SU-DHL-6 (cell line): ENCODE results near the gene GALNT12.

ENCODE experiments used
- H2AFZ ChIP-seq: fragments of 200-600 bp; sonication (generic); 2 replicates; pipeline ENCODE4 v1.6.1; 2014; ENCODE audit warnings: low read depth, mild to moderate bottlenecking, moderate library complexity, mixed read lengths, antibody characterized with exemption, low read length; ENCODE audit not compliant: severe bottlenecking
- H3F3A ChIP-seq: fragments of 200-600 bp; shearing (Covaris generic); 2 replicates; pipeline ENCODE4 v1.6.0; 2016; ENCODE audit warnings: antibody characterized with exemption, mild to moderate bottlenecking; ENCODE audit not compliant: insufficient read depth
- H3K27ac ChIP-seq: fragments of 200-600 bp; sonication (generic); 2 replicates; pipeline ENCODE4 v1.5.1; 2016; ENCODE audit warnings: low read depth, mild to moderate bottlenecking, low read length, moderate library complexity, mixed read lengths
- H3K27me3 ChIP-seq: fragments of 200-600 bp; sonication (generic), shearing (Covaris generic); 2 replicates; pipeline ENCODE4 v1.6.0; 2014; ENCODE audit warnings: mild to moderate bottlenecking, low read length
- H3K36me3 ChIP-seq: fragments of 200-600 bp; sonication (generic); 2 replicates; pipeline ENCODE4 v1.6.1; 2014; ENCODE audit warnings: mild to moderate bottlenecking, low read length, mixed read lengths
- H3K4me2 ChIP-seq: fragments of 300-600, 200-600 bp; shearing (Covaris generic), sonication (generic); 2 replicates; pipeline ENCODE4 v1.6.0; 2014; ENCODE audit warnings: low read length, low read depth, mild to moderate bottlenecking; ENCODE audit not compliant: poor library complexity, severe bottlenecking
- H3K4me3 ChIP-seq: fragments of 200-600 bp; sonication (generic); 2 replicates; pipeline ENCODE4 v1.5.1; 2014; ENCODE audit warnings: antibody characterized with exemption, low read length, mild to moderate bottlenecking, mixed read lengths; ENCODE audit not compliant: insufficient read depth, poor library complexity, severe bottlenecking
- H3K79me2 ChIP-seq: fragments of 200-600 bp; sonication (generic); 2 replicates; pipeline ENCODE4 v1.6.1; 2014; ENCODE audit warnings: mild to moderate bottlenecking, low read length, moderate library complexity; ENCODE audit not compliant: insufficient read depth
- H3K9ac ChIP-seq: fragments of 200-600 bp; sonication (generic); 2 replicates; pipeline ENCODE4 v1.7.0; 2014; ENCODE audit warnings: mild to moderate bottlenecking, low read length
- H3K9me2 ChIP-seq: fragments of 200-600 bp; sonication (generic); replicated peaks from 2 replicates; pipeline ENCODE4 v1.6.1; 2014; ENCODE audit warnings: low read length; ENCODE audit not compliant: insufficient read depth
- H3K9me3 ChIP-seq: fragments of 200-600 bp; sonication (generic); 2 replicates; pipeline ENCODE4 v1.6.1; 2014; ENCODE audit warnings: low read length, mixed read lengths; ENCODE audit not compliant: insufficient read depth
- H4K20me1 ChIP-seq: fragments of 200-600 bp; sonication (generic); 2 replicates; pipeline ENCODE4 v1.6.1; 2014; ENCODE audit warnings: low read depth, mild to moderate bottlenecking, antibody characterized with exemption, low read length, moderate library complexity, mixed read lengths
- CTCF ChIP-seq: fragments of 200-600 bp; sonication (generic); IDR thresholded peaks from one replicate; pipeline ENCODE4 v1.5.1; 2017; ENCODE audit warnings: antibody characterized with exemption, mild to moderate bottlenecking, low read length, moderate library complexity; ENCODE audit not compliant: insufficient read depth, poor library complexity, severe bottlenecking
- EZH2phosphoT487 ChIP-seq: fragments of 200-600 bp; sonication (generic), shearing (Covaris generic); conservative IDR thresholded peaks from 2 replicates; pipeline ENCODE4 v1.6.1; 2018; ENCODE audit warnings: mild to moderate bottlenecking, antibody characterized with exemption, low read length, moderate library complexity, mixed read lengths

The GALNT12 gene

GRCh38 chr9:98894171-98894570, 86.7 kb downstream of the GALNT12 start:
- Histone ChIP-seq H3K27me3 (no peaks in the 10 kb centered on the region), H4K20me1 (no peaks in the 10 kb centered on the region), H3K9me3 (no peaks in the 10 kb centered on the region; the same call in 1 of the 2 replicates), H3K27ac (no peak overlapping the region), H3K79me2 (no peaks in the 10 kb centered on the region), H3F3A (no peaks in the 10 kb centered on the region), H3K36me3 (no peaks in the 10 kb centered on the region), H3K4me2 (no peak overlapping the region), H3K4me3 (no peak overlapping the region), H2AFZ (no peak overlapping the region), H3K9me2 (no peaks in the 10 kb centered on the region), H3K9ac (no peak overlapping the region)
- TF ChIP-seq CTCF (no peak), EZH2phosphoT487 (no peak)

- Histone ChIP-seq H3F3A (no peaks in the 10 kb centered on the region), H3K4me2 (no peak overlapping the region), H3K79me2 (no peaks in the 10 kb centered on the region), H2AFZ (no peak overlapping the region), H3K27ac (no peak overlapping the region), H3K4me3 (no peak overlapping the region), H3K9ac (no peak overlapping the region), H3K9me3 (no peaks in the 10 kb centered on the region; the same call in 1 of the 2 replicates), H4K20me1 (no peaks in the 10 kb centered on the region), H3K27me3 (no peaks in the 10 kb centered on the region), H3K9me2 (no peaks in the 10 kb centered on the region), H3K36me3 (no peaks in the 10 kb centered on the region)
- TF ChIP-seq CTCF = no peak
- TF ChIP-seq EZH2phosphoT487 = no peak
Observed at GRCh38 chr9:98894761-98895160, 87.3 kb downstream of the GALNT12 start.

GRCh38 chr9:98896632-98897031, 89.2 kb downstream of the GALNT12 start:
- TF ChIP-seq CTCF (no peak), EZH2phosphoT487 (no peak)
- Histone ChIP-seq H3K4me3 (no peak overlapping the region), H3K9me3 (no peaks in the 10 kb centered on the region; the same call in 1 of the 2 replicates), H2AFZ (no peak overlapping the region), H4K20me1 (no peaks in the 10 kb centered on the region), H3K4me2 (no peak overlapping the region), H3K9me2 (no peaks in the 10 kb centered on the region), H3K79me2 (no peaks in the 10 kb centered on the region), H3K9ac (no peak overlapping the region), H3K27me3 (no peaks in the 10 kb centered on the region), H3F3A (no peaks in the 10 kb centered on the region), H3K36me3 (no peaks in the 10 kb centered on the region), H3K27ac (no peak overlapping the region)
